Endothelial cell of hepatic sinusoid (primary cell): ENCODE results near the gene HSPD1.

Experiments
- in situ Hi-C: cut with HindIII; loops from 2 replicates; pipeline ENCODE4 v1.10.0; 2017; ENCODE audit warnings: low sequenced_read_pairs

Gene HSPD1

DNA sequence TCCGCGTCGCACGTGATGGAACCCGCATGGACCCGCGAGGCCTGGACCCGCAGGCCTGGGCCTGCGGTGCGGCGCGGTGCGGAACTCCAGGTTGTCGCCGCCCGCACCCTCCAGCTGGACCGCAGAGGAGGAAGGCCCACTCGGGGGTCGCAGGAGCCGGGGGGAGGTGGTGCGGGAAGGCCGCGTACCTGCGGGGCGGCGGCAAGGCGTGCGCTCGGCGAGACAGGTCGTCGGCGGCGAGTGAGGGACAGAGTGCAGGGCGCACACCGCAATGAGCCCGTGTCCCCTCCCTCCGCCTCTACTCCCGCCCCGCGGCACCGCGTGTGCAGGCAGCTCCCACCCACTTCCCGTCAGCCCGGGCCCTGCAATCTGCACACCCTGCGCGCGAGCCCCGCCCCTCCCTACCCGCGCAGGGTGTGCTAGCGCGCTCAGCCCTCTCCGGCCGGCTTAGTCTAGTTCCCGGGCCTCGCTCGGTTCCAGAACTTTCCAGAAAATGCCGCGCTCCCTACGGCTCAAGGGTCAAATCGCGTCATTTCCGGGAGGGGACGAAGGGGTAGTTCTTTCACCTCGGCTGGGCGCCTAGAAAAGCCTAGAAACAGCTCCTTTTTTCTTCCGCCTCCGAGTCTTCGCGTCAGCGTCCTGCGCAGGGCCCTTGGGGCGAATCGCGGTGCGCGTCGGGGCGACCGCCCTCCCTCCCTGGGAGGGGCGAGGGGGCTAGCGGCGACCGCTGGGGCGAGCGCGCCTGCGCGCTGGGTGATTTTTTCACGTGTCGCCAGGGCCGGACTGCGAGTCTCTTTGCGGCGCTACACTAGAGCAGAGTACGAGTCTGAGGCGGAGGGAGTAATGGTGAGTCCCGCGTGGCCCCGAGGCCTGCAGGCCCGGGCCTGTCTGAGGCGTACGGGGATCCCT is at the start of gene HSPD1, which contains the start of gene HSPE1:
Gene HSPD1 (minus strand): TSS at position 247 of the 909 bp plus-strand sequence. CDS start 992 bp downstream, outside the sequence.
Gene HSPE1 (plus strand): TSS at position 786 of the 909 bp plus-strand sequence. CDS start 58 bp downstream, at position 844.
- in situ Hi-C loops, result no loop called here

DNA sequence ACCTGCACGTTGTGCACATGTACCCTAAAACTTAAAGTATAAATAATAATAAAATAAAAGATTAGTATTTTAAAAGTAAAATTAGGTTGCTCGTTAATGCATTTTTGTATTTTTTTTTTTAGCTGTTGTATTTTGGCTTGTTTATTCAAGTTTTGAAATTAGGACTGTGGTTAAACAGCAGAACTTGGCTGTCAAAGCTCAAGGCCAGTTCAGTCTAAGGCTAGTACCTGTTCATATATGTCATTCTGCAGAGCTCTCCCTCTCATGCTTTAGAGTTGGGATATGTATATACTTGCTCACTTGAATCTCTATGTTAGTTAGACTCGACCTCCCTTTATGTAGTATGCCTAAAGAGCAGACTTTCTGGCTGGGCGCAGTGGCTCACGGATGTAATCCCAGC is 48.9 kb upstream of the HSPD1 start:
- in situ Hi-C loops, result no loop called here

- in situ Hi-C loops, result no loop called here
These were observed 47.7 kb upstream of the HSPD1 start for GRCh38 chr2:197547163-197547900.

DNA sequence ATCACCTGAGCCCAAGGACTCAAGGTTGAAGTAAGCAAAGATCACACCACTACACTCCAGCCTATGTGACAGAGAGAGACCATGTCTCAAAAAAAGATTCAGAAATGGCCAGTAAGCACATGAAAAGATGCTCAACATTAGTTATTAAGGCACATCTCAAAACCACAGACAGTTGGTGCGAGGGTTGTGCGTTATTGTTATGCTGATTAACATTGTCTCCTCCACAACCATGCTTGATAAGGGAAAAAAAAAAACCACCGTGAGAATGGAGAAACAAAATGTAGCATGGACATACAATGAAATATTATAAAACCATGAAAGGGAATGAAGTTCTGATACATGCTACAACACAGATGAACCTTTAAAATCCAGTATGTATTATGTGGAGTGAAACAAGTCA is 43.6 kb upstream of the HSPD1 start:
- in situ Hi-C loops, result no loop called here

- in situ Hi-C loops, result no loop called here
These were observed 40.1 kb upstream of the HSPD1 start for GRCh38 chr2:197539734-197540133.

DNA sequence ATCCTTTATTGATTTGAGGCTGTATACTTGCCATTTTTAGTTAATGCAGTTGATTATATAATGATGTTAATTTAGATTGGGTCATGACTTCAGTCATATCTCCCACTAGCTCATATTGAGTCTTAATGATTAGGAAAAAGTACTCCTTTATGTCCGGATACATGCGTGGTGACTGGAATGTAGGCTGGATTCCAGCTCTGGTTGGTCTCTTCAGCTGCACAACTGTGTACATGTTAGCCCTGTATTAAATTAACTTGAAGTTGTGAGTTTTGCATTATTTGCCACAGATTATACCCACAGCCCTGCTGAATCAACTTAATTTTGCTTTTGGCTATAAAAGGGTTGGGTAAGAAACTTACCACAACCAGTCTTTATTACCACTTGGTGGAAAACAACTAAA is 38.8 kb upstream of the HSPD1 start:
- in situ Hi-C loops, result no loop called here

DNA sequence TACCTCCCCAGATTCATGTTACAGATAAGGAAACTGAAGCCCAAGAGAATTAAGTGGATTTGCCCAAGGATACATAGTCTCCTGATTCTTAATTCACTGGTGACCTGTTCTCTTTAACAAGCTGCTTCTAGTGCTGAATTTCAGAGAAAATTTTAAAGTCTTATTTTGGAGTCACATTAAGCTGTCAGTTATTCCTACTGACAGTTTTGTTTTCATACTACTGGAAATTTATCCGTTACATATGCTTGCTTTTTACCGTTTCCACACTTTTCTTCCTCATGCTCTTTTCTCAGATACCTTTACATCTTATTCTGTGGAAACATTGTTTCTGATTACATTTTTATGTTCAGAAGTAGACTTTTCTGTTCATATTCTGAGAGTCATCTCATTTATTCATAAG is 17.5 kb upstream of the HSPD1 start:
- in situ Hi-C loops, result no loop called here

- in situ Hi-C loops, result no loop called here
These were observed 16.7 kb upstream of the HSPD1 start for GRCh38 chr2:197516393-197516761.

DNA sequence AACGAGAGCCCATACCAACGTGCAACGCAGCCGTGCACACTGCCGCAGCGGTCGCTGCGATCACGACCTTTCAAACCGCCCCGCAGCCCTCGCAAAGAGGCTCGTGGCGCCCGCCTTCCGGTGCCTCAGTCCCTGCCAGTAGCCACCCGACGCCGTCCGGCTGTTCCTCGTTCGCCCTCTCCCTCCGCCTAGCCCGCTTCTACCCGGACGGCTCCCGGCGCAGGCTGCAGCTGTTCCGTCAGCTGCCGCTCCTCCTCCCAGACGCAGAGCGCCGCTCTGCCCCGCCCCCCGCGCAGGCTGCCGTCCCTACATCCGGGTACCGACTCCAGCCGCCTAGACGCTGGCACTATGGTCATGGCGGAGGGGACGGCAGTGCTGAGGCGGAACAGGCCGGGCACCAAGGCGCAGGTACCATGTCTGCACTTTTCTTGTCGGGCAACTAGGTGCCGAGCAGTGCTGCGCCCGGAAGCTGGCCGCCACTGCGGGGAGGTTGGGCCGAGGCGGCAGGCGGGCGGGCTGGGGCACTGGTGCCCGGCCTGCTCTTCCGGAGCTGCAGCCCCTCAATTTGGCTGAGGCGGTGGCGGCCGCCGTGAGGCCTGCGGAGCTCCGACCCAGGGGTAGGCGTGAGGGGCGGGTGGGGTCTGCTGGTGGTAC is 16.2 kb upstream of the HSPD1 start, which contains the start of gene MOB4:
Gene MOB4 (plus strand): TSS at position 328 of the 654 bp plus-strand sequence. CDS start 21 bp downstream, at position 349.
- in situ Hi-C loops, result no loop called here

DNA sequence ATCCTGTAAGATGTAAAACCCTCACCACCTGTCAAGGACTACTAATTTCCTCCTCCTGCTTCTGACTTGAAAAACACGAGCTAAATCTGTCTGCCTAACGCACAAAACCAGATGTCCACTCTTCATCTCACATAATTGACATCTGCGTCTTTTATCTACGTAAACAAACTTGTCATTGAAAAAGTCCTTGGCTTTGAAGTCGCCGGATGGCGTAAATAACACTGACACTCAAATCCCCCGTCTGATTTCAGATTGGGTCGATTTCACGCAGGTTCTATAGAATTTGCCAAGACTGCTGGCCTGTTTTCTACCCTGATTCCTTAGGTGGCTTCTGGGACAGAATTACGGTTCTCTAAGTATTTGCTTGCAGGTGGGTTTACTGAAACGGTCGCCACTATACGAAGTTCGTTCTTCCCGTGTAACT is 15.7 kb upstream of the HSPD1 start:
- in situ Hi-C loops, result no loop called here

DNA sequence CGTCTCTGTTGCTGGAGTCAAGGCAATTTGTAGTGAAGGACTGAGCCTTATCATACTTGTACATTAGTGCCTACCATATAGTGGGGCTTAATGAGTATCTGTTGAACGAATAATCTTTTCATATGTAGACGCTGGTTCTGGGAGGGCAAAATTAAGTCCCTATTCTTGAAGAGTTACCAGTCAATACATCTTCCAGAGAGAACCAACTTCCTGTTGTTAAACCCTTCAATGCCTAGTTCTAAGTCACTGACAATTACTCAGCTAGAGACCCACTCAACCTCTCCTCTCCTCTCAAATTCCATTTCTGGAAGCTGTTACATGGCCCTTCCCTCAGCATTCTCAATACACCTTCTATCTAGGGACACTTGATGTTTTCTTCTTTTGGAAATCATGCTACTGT is 15.1 kb upstream of the HSPD1 start:
- in situ Hi-C loops, result no loop called here

GRCh38 chr2:197513915-197514314 is 14.3 kb upstream of the HSPD1 start:
- in situ Hi-C loops, result no loop called here

- in situ Hi-C loops, result no loop called here
These were observed 7.0 kb upstream of the HSPD1 start for GRCh38 chr2:197506658-197507057.

DNA sequence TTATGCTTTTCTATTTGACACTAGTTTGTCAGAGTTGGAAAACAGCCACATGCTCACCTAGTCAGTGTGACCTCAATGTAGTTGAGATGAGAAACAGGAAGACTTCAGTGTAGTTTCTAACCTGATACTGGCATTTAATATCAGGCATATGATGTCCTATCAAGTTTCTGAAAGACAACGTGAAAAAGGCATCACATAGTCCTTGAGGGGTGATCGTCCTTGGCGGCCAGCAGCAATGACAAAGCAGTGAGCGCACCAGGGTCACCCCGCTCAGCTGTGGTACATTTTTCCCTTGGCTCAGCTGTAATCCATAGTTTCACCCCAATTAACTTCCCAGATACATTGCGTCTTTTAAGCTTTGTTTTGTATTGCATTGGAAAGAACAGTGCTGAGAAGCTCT is 4.9 kb upstream of the HSPD1 start:
- in situ Hi-C loops, result no loop called here

DNA sequence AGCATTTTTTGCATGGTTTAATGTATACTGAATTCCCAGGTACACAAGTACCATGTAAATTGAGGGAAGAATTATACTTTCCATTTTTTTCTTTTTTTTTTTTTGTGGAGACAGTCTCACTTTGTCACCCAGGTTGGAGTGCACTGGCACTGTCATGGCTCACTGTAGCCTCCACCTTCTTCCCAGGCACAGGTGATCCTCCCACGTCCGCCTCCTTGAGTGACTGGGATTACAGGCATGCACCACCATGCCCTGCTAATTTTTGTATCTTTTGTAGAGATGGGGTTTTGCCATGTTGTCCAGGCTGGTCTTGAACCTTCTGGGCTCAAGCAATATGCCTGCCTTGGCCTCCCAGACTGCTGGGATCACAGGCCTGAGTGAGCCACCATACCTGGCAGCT is 4.4 kb upstream of the HSPD1 start:
- in situ Hi-C loops, result no loop called here

GRCh38 chr2:197502685-197503084 is 3.0 kb upstream of the HSPD1 start:
- in situ Hi-C loops, result no loop called here

DNA sequence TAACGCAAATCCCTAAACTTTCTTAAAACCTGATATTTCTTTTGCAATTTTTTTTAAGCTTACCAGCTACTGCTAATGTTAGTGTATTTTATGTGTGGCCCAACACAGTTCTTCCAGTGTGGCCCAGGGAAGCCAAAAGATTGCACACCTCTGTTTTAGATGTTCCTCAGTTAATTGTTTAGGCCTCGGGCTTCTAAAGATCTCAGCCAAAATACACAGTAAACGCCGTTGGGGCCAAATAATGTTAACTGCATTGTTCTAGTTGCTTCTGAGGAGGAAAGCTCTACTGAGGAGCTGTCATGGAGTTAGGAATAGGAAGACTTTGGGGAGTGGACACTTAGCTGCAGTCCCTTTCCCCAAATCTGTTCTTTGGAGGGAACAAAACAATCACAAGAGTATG is 2.6 kb upstream of the HSPD1 start:
- in situ Hi-C loops, result no loop called here

GRCh38 chr2:197500503-197501131 is 977 bp upstream of the HSPD1 start:
- in situ Hi-C loops, result no loop called here

- in situ Hi-C loops, result no loop called here
These were observed 575 bp downstream of the HSPD1 start for GRCh38 chr2:197498937-197499593.

- in situ Hi-C loops, result no loop called here
These were observed 1.3 kb downstream of the HSPD1 start for GRCh38 chr2:197498235-197498936.
